ENCODE data around the gene MLLT6. TPM values are rescaled to one million over a fixed set of nuclear protein-coding genes. Genes with fewer than 3 reads are reported as not detected.

Gene MLLT6
- total and polyA plus RNA-seq, 11 donors: 35.2 to 91.3 (median 68.3) TPM

DNA sequence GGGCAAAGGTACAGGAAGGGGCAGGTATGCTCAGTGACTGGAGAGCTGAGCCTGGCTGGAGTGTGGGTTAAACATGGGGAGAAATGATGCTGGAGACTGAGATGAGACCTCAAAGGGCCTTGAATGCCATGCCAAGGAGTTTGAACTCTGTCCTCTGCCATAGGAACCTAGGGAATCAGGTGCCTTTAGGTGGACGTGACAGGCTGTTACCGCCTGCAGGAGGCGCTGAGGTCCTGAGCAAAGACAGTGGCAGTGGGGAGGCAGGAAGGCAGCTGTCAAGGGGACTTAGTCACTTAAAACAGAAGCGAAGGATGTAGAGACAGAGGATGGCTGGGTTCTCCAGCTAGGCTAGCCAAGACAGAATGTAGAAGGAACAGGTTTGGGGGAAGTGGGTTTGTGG, 56.5 kb downstream of the MLLT6 start:
- no peak overlapping the region for H3K4me3 ChIP-seq
- ATAC-seq: no peak
- 80 to 90% (median 86%) methylated on average over 4 of the region's 4 CpGs for WGBS, 4 donors
- DNase-seq: no peak
- H3K27ac ChIP-seq: no peak overlapping the region
- peaks cover 0 to 4% (median 0%) of the 10 kb centered on the region in 12 donors for H3K4me1 ChIP-seq
- TF ChIP-seq, protein P1, sequence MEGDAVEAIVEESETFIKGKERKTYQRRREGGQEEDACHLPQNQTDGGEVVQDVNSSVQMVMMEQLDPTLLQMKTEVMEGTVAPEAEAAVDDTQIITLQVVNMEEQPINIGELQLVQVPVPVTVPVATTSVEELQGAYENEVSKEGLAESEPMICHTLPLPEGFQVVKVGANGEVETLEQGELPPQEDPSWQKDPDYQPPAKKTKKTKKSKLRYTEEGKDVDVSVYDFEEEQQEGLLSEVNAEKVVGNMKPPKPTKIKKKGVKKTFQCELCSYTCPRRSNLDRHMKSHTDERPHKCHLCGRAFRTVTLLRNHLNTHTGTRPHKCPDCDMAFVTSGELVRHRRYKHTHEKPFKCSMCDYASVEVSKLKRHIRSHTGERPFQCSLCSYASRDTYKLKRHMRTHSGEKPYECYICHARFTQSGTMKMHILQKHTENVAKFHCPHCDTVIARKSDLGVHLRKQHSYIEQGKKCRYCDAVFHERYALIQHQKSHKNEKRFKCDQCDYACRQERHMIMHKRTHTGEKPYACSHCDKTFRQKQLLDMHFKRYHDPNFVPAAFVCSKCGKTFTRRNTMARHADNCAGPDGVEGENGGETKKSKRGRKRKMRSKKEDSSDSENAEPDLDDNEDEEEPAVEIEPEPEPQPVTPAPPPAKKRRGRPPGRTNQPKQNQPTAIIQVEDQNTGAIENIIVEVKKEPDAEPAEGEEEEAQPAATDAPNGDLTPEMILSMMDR (IDR thresholded peaks at IDR 0.05): peak in 3 of 12 donors; percentile 10 to 14 (median 13)
- TF ChIP-seq POLR2A (IDR thresholded peaks at IDR 0.05): no peak
- no peaks in the 10 kb centered on the region for H3K27me3 ChIP-seq
- H3K9me3 ChIP-seq: no peaks in the 10 kb centered on the region
- peaks cover 0 to 100% (median 98%) of the 10 kb centered on the region in 9 donors for H3K36me3 ChIP-seq
- intact Hi-C loops (cut with DNase I): no loop called here

DNA sequence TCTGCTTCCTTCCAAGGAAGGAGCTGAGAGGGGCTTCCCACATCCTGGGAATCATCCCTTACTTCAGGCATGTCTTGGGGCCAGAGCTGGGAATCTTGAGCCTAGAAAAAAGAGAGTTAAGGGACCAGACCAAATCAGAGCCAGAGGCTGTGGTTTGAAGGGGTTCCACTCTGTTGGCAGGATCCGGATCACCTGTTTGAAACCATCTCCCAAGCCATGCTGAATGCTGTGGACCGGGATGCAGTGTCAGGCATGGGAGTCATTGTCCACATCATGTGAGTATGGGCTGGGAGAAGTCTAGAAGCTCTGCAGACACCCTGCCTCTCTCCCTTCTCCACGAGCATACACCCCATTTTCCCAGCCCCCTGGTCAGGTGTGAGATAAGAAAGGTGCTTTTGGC, 57.2 kb downstream of the MLLT6 start:
- Histone ChIP-seq H3K27me3 (no peaks in the 10 kb centered on the region), H3K4me3 (no peak overlapping the region), H3K4me1 (peaks cover 0 to 4% (median 0%) of the 10 kb centered on the region in 12 donors), H3K27ac (no peak overlapping the region), H3K9me3 (no peaks in the 10 kb centered on the region), H3K36me3 (peaks cover 0 to 100% (median 98%) of the 10 kb centered on the region in 9 donors)
- intact Hi-C loops (cut with DNase I): no loop called here
- 80 to 94% (median 83%) methylated on average over 2 to 3 of the region's 3 CpGs for WGBS, 4 donors
- no peak for ATAC-seq
- DNase-seq: no peak
- no peak for TF ChIP-seq POLR2A (IDR thresholded peaks at IDR 0.05)
- TF ChIP-seq, protein P1 (IDR thresholded peaks at IDR 0.05): no peak

DNA sequence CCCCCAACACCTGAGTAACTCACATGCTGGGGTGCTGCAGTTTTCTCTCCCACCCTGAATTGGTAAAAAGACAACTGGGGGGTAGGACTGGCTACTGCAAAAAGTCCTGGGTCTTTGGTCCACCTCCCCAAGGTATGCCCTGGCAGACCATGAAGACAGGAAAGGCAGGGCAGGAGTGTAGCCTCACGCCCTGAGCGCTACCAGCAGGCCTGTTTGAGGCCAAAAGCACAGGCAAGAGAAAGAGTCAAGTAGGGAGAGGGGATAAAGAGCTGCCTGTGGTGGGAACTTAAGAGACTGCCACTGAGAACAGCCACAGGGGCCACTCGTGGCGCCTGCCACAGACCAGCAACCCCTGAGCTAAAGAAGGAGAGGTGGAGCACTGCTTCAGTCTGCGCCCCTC, 61.3 kb downstream of the MLLT6 start:
- Histone ChIP-seq H3K9me3 (no peaks in the 10 kb centered on the region), H3K27me3 (no peaks in the 10 kb centered on the region), H3K27ac (no peak overlapping the region), H3K36me3 (peaks cover 0 to 100% (median 98%) of the 10 kb centered on the region in 9 donors), H3K4me1 (peaks cover 0 to 11% (median 0%) of the 10 kb centered on the region in 12 donors), H3K4me3 (no peak overlapping the region)
- no peak for TF ChIP-seq POLR2A (IDR thresholded peaks at IDR 0.05)
- TF ChIP-seq, protein P1 (IDR thresholded peaks at IDR 0.05): no peak
- intact Hi-C loops (cut with DNase I): no loop called here
- WGBS, 4 donors: 91 to 96% (median 94%) methylated on average over 5 of the region's 5 CpGs
- DNase-seq (no peak), ATAC-seq (no peak)

DNA sequence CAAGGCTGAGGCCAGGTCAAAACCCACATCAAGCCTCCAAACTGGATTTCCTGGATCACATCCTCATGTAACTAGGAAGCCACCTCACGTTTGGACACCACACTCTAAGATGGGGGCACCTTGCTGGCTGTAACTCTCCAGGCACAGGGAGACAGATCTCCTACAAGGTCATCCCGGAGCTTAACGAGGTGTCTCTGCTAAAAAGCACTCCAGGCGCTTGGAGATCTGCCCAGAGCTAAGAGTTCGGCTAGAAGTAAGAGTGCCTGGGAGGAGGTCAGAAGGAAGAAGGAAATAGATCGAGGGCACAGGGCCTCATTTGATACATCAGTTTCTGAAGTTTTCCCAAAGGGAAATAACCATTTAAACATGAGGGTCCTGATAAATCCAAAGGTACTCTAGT, 63.3 kb downstream of the MLLT6 start:
- intact Hi-C loops (cut with DNase I): no loop called here
- DNase-seq: peak in 2 of 5 donors; percentile 57 to 61
- Histone ChIP-seq H3K27me3 (no peaks in the 10 kb centered on the region), H3K4me1 (peaks cover 0 to 11% (median 0%) of the 10 kb centered on the region in 12 donors), H3K36me3 (peaks cover 0 to 100% (median 98%) of the 10 kb centered on the region in 9 donors), H3K27ac (peak overlapping the region in 2 of 12 donors; percentile 6 to 35), H3K4me3 (no peak overlapping the region), H3K9me3 (no peaks in the 10 kb centered on the region)
- peak in 2 of 4 donors; percentile 58 to 62 for ATAC-seq
- WGBS, 4 donors: 39 to 46% (median 44%) methylated on average over 5 to 6 of the region's 6 CpGs
- TF ChIP-seq, protein P1 (IDR thresholded peaks at IDR 0.05): no peak
- TF ChIP-seq POLR2A (IDR thresholded peaks at IDR 0.05): no peak

Measured in heart left ventricle (tissue), 16 donors.